RPMI8226 (cell line): ENCODE results near the gene STON2.
"Not testable (repeated sequence)": the region's sequence is repeated elsewhere in the genome, so short reads cannot be mapped to it uniquely, and the experiment has no call there.

Experiments
- DNase-seq: peaks from one replicate; pipeline ENCODE4 v3.0.0-alpha.2; 2015

STON2 gene, protein sequence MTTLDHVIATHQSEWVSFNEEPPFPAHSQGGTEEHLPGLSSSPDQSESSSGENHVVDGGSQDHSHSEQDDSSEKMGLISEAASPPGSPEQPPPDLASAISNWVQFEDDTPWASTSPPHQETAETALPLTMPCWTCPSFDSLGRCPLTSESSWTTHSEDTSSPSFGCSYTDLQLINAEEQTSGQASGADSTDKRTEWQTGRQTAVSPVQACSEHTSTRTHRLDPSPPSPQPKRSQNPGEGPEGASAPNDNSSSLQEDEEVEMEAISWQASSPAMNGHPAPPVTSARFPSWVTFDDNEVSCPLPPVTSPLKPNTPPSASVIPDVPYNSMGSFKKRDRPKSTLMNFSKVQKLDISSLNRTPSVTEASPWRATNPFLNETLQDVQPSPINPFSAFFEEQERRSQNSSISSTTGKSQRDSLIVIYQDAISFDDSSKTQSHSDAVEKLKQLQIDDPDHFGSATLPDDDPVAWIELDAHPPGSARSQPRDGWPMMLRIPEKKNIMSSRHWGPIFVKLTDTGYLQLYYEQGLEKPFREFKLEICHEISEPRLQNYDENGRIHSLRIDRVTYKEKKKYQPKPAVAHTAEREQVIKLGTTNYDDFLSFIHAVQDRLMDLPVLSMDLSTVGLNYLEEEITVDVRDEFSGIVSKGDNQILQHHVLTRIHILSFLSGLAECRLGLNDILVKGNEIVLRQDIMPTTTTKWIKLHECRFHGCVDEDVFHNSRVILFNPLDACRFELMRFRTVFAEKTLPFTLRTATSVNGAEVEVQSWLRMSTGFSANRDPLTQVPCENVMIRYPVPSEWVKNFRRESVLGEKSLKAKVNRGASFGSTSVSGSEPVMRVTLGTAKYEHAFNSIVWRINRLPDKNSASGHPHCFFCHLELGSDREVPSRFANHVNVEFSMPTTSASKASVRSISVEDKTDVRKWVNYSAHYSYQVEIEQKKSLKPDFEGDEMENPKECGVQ

DNA sequence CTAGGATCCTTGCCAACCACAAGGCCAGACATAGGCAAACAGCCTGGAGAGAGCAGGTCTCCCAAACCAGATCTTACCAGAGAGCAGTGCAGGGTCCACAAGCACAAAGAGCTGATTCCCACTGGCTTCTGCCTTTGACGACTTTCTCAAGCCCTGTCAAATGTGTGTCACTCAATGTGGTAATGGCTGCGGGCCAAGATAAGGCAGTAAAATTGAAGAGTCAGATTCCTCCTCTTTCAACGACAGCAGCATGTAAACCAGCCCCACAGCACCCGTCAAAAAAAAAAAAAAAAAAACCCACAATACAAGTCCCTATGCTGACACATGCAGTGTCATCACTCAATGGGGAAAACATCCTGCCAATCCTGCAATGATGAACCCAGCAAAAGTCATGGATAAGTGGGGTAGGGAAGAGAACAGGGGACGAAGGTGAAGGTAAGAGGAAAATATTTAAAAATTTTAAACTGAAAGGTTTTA, at the start of gene STON2:
STON2 (minus strand) TSS at position 123 of the 477 bp plus-strand sequence. CDS start 1,942 bp downstream, outside the sequence.
- DNase-seq = peak; percentile 87

DNA sequence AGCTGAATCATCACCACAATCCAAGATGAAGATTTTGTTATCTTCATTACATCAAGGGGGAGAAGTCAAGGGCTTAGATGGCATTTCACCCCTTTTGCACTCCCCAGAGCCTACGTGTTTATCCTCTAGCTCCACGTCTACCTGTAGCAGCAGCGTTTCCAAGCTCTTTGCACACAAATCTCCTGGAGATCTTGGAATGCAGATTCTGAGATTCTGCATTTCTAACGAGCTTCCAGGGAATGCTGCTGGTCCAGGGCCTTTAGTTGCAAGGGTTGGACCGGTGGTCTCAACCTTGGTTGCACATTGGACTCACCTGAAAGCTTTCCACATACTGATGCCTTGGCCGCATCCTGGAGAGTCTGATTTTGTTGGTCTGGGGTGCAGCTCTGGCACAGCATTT, 49.5 kb upstream of the STON2 start:
- no peak for DNase-seq

- no peak for DNase-seq
Measured at GRCh38 chr14:81449114-81449513, 49.0 kb upstream of the STON2 start.

- no peak for DNase-seq
Measured at GRCh38 chr14:81447021-81447764, 47.1 kb upstream of the STON2 start.

DNA sequence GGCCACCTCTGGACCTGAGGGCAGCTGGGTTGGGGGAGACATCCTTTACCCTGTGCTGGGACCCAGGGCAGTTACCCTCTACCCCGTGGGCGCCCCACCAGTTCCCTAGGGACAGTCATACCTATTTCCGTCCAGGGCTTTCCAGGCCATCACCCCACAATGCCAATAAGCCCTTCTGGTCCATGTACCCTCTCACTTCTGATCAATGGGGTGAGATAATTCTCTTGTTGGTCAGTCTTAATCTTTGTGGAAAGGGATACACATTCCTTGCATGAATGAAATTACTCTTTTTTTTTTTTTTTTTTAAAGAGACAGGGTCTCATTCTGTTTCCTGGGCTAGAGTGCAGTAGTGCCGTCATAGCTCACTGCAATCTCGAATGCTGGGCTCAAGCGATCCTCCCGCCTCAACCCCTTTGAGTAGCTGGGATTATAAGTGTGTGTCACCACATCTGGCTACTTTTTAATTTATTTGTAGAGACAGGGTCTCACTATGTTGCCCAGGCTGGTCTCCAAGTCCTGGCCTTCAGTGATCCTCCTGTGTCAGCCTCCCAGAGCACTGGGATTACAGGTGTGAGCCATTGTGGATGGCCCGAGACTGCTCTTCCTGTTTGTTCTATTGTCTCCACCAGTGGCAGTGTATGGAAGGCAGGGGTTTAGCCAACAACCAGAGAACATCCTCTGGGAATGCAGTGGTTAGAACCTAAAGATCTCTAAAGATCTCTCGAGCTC, 46.3 kb upstream of the STON2 start:
- DNase-seq = no peak

- DNase-seq = no peak
Measured at GRCh38 chr14:81441626-81442134, 41.6 kb upstream of the STON2 start.

GRCh38 chr14:81440041-81440440, 39.9 kb upstream of the STON2 start:
- DNase-seq = no peak

- DNase-seq = no peak
Measured at GRCh38 chr14:81437244-81437643, 37.1 kb upstream of the STON2 start.

DNA sequence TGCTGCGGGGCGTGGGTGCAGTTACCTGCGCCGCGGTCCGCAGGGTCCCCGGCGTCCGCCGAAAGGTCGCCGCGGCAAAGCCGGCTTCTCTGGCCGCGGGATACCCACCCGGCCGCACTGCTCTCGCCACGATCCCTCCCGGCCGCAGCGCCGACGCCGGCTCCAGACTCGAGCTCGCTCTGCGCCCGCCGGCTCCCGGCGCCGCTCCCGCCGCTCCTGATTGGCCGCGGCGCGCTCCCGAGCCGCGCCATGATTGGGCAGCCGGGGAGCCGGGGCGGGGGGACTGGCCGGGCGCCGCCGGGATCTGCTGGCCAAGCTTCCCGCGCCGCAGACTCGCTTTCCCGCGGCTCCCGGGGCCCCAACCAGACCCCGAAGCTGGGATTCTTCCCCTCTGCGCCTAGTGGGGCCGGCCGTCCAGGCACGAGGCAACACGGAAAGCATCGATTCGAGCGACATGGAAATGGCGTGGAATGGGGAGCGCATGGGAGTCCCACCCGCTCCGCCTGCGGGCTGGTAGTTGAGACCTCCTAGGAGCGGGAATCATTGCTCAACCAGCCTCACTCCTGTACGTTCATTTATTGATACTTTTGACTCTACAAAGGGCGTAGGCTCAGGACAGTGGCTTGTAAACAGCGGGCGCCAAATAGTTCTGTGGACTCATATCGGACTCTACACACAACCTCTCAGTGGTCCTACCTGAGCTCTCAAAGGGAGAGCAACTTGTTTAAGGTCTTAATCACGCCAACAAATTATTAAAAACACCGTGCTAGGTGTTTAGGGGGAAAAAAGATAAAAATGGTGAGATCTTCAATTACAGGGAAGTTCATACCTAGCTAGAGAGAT, 36.4 kb upstream of the STON2 start:
- peak; percentile 82 for DNase-seq

- DNase-seq = peak; percentile 65
Measured at GRCh38 chr14:81435391-81436295, 35.5 kb upstream of the STON2 start.

DNA sequence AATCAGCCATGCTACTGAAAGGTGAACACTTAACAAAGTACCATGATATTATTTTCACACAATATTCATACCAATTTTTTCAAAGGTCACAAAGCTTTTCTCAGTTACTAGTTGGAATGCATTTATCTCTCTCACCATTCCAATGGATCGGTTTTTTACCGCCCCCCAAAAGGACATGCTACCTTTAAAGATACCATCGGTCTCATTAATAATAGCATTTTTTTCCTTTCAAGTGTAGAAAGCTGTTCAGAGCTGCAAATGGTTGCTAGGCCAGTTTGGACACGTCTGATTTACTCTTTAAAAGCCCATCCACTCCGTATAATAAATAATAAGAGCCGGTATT, 34.9 kb upstream of the STON2 start:
- DNase-seq = no peak

- DNase-seq = no peak
Measured at GRCh38 chr14:81434230-81434629, 34.1 kb upstream of the STON2 start.

DNA sequence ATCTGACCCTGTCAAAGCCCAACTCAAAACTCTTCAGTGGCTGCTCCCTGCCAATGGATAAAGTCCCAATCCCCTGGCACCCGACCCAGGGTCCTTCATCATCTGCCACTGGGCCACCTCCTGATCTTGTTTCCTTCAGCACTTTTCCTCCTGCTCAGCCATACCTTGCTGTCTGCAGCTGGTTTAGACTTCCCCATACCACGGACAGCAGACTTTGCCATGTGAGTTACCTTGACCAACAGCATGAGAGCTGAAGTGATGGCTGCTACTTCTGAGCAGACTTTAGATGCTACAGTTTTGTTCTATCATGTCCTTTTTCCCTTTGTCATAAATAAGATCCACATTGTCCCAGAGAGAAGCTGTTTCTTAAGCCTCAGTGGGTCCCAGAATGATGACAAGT, 33.3 kb upstream of the STON2 start:
- no peak for DNase-seq

GRCh38 chr14:81432219-81432661, 32.1 kb upstream of the STON2 start:
- no peak for DNase-seq

GRCh38 chr14:81430235-81430634, 30.1 kb upstream of the STON2 start:
- DNase-seq = no peak

DNA sequence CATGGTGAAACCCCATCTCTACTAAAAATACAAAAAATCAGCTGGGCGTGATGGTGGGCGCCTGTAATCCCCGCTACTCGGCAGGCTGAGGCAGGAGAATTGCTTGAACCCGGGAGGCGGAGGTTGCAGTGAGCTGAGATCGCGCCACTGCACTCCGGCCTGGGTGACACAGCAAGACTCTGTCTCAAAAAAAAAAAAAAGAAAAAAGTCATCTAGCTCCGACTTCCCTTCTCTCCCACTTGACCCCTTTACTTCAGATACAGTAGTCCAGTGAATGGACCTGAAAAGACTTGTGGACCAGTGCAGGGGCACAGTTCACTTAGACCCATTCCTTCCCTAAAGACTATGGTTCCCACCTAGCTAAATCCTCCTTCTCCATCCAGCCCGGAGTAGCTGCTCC, 29.6 kb upstream of the STON2 start:
- not testable (repeated sequence) for DNase-seq

GRCh38 chr14:81429028-81429427, 28.9 kb upstream of the STON2 start:
- DNase-seq = no peak

DNA sequence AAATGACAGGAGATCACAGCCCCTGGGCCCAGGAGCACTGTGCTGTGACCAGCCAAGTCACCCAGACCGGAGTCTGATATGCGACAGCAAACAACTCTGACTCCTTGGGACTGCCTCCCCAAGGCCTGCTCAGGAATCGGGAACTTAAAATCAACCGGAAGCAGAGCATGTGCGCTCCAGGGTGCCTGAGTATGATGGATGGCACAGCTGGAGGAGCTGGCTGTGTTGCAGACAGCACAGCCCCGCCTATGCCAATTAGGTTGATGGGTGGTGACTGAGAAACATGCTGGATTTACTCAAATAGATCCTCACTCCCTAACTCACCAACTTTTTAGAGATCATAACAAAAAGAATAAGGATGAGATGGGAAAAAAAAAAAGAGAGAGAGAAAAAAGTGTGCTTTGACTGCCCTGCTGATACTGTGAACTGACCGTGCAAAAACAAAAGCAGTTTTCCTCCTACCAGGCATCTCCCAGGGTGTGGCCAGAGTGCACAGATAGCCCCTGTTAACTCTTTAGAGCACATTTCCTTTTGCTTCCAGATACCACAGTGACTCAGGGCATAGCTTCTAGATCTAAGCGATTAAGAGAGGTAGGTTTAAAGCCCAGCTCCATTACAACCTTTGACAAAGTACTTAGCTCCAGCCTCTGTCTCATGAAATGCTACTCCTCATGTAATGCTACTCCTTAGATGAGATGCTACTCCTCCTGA, 27.4 kb upstream of the STON2 start:
- no peak for DNase-seq

GRCh38 chr14:81423504-81423903, 23.4 kb upstream of the STON2 start:
- no peak for DNase-seq
